Measurements from ENCODE around the gene POU2F3. TPM values are rescaled to one million over a fixed set of nuclear protein-coding genes. Genes with fewer than 3 reads are reported as not detected.

POU2F3 gene
- total RNA-seq, 1 donor from 2014 or later, result 4.6 TPM

GRCh38 chr11:120228794-120229384, 11.1 kb upstream of the POU2F3 start:
- H3K4me3 ChIP-seq, result no peak overlapping the region
- peaks cover 18% of the 10 kb centered on the region for H3K4me1 ChIP-seq
- intact Hi-C loops (cut with DNase I), result loop anchor here (10.0 kb wide), 1 partner anchor 54 kb away; no protein-coding TSS in a partner anchor
- no peaks in the 10 kb centered on the region for H3K9me3 ChIP-seq
- peak in 1 of 2 donors; percentile 4 for ATAC-seq
- TF ChIP-seq, protein P1, sequence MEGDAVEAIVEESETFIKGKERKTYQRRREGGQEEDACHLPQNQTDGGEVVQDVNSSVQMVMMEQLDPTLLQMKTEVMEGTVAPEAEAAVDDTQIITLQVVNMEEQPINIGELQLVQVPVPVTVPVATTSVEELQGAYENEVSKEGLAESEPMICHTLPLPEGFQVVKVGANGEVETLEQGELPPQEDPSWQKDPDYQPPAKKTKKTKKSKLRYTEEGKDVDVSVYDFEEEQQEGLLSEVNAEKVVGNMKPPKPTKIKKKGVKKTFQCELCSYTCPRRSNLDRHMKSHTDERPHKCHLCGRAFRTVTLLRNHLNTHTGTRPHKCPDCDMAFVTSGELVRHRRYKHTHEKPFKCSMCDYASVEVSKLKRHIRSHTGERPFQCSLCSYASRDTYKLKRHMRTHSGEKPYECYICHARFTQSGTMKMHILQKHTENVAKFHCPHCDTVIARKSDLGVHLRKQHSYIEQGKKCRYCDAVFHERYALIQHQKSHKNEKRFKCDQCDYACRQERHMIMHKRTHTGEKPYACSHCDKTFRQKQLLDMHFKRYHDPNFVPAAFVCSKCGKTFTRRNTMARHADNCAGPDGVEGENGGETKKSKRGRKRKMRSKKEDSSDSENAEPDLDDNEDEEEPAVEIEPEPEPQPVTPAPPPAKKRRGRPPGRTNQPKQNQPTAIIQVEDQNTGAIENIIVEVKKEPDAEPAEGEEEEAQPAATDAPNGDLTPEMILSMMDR (IDR thresholded peaks at IDR 0.05), result no peak
- H3K27me3 ChIP-seq (ENCODE audit: low read depth), result peaks cover 5% of the 10 kb centered on the region
- no peak for DNase-seq
- no peaks in the 10 kb centered on the region for H3K36me3 ChIP-seq
- no peak overlapping the region for H3K27ac ChIP-seq

- Histone ChIP-seq H3K36me3 (no peaks in the 10 kb centered on the region), H3K9me3 (no peaks in the 10 kb centered on the region), H3K27me3 (ENCODE audit: low read depth) (peaks cover 11% of the 10 kb centered on the region), H3K4me1 (peaks cover 13% of the 10 kb centered on the region), H3K27ac (no peak overlapping the region), H3K4me3 (no peak overlapping the region)
- ATAC-seq, result peak in 1 of 2 donors; percentile 32
- no peak for DNase-seq
- TF ChIP-seq, protein P1 (IDR thresholded peaks at IDR 0.05), result peak; percentile 64
- intact Hi-C loops (cut with DNase I), result loop anchor here (10.0 kb wide), 1 partner anchor 55 kb away; no protein-coding TSS in a partner anchor
Measured at GRCh38 chr11:120229451-120230424, 10.2 kb upstream of the POU2F3 start.

- Histone ChIP-seq H3K4me1 (peaks cover 5% of the 10 kb centered on the region), H3K27ac (no peak overlapping the region), H3K4me3 (no peak overlapping the region), H3K9me3 (no peaks in the 10 kb centered on the region), H3K36me3 (no peaks in the 10 kb centered on the region), H3K27me3 (ENCODE audit: low read depth) (peaks cover 11% of the 10 kb centered on the region)
- no peak for ATAC-seq
- TF ChIP-seq, protein P1 (IDR thresholded peaks at IDR 0.05), result no peak
- DNase-seq, result no peak
- intact Hi-C loops (cut with DNase I), result no loop called here
Measured at GRCh38 chr11:120230433-120231071, 9.4 kb upstream of the POU2F3 start.

- ATAC-seq (no peak), DNase-seq (no peak)
- Histone ChIP-seq H3K27ac (no peak overlapping the region), H3K36me3 (no peaks in the 10 kb centered on the region), H3K27me3 (ENCODE audit: low read depth) (peaks cover 11% of the 10 kb centered on the region), H3K4me3 (no peak overlapping the region), H3K4me1 (no peaks in the 10 kb centered on the region), H3K9me3 (no peaks in the 10 kb centered on the region)
- intact Hi-C loops (cut with DNase I), result no loop called here
- TF ChIP-seq, protein P1 (IDR thresholded peaks at IDR 0.05), result no peak
Measured at GRCh38 chr11:120231963-120232362, 8.0 kb upstream of the POU2F3 start.

DNA sequence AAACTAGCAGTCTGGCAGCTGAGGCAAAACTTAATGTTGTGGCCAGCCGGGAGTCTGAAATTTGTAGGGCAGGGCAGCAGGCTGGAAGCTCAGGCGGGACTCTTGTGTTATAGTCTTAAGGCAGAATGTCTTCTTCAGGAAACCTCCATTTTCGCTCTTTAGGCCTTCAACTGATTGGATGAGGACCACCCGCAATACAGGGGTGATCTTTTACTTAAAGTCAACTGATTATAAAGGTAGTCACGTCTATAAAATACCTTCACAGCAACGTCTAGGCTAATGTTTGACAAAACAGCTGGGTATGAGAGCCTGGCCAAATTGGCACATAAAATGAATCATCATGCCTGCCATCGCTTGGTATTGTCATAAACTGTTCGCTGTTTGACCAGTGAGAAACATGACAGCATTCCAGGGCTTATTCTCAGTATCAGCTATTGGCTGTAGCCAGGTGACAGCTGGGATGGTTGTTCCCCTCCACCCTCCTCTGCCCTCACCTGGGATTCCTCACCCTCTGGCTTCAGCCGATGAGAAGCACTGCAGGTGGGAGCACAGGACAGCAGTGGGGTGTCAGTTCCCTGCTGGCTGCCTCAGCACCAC, 6.6 kb upstream of the POU2F3 start:
- Histone ChIP-seq H3K4me1 (no peaks in the 10 kb centered on the region), H3K27me3 (ENCODE audit: low read depth) (peaks cover 13% of the 10 kb centered on the region), H3K36me3 (no peaks in the 10 kb centered on the region), H3K4me3 (no peak overlapping the region), H3K9me3 (no peaks in the 10 kb centered on the region), H3K27ac (no peak overlapping the region)
- DNase-seq (no peak), ATAC-seq (no peak)
- intact Hi-C loops (cut with DNase I), result no loop called here
- TF ChIP-seq, protein P1 (IDR thresholded peaks at IDR 0.05), result no peak
